Measurements from ENCODE around the gene HERPUD1. TPM values are rescaled to one million over a fixed set of nuclear protein-coding genes. Genes with fewer than 3 reads are reported as not detected.

HERPUD1 gene
- total and polyA plus RNA-seq, 2 of the 8 experiments (the other 6 are each of a cell fraction or from before 2014, with no cell fraction given): 23.3 to 34.7 TPM

Small RNA genes lying within 50 kb of the gene (microRNA-seq; reads per million reads assigned to microRNA genes)
- gene MIR6863 (ENCODE audit: borderline microRNAs expressed in 2 of 2, borderline number of aligned reads in 2 of 2, borderline replicate concordance in 1 of 2): 0 reads per million in 2 experiments

Other genes with a start within 250 kb of the HERPUD1 start
- 52.4 and 64.5 TPM in 2 replicates for gene MT1X, start 249.7 kb upstream of the HERPUD1 start, total RNA-seq (2021; fragmentation: NEBNext Ultra II Directional; extraction: Animal tissue kit (Norgen Biotek cat#: 25700))
- gene MT1X, start 249.7 kb upstream of the HERPUD1 start, polyA plus RNA-seq (2011; rRNA removed): 1,060 and 1,247 TPM in 2 replicates
- 180 and 201 TPM in 2 replicates for gene NUP93, start 202.0 kb upstream of the HERPUD1 start, total RNA-seq (2021; fragmentation: NEBNext Ultra II Directional; extraction: Animal tissue kit (Norgen Biotek cat#: 25700))
- gene NUP93, start 202.0 kb upstream of the HERPUD1 start, polyA plus RNA-seq (2011; rRNA removed): 147 and 162 TPM in 2 replicates
- gene SLC12A3, start 66.9 kb upstream of the HERPUD1 start, total RNA-seq (2021; fragmentation: NEBNext Ultra II Directional; extraction: Animal tissue kit (Norgen Biotek cat#: 25700)): not detected in 2 replicates
- gene SLC12A3, start 66.9 kb upstream of the HERPUD1 start, polyA plus RNA-seq (2011; rRNA removed): 0.03 TPM in 1 of 2 replicates, not detected in the other
- gene CETP, start 29.8 kb downstream of the HERPUD1 start, total RNA-seq (2021; fragmentation: NEBNext Ultra II Directional; extraction: Animal tissue kit (Norgen Biotek cat#: 25700)): not detected in 2 replicates
- not detected in 2 replicates for gene CETP, start 29.8 kb downstream of the HERPUD1 start, polyA plus RNA-seq (2011; rRNA removed)
- gene NLRC5, start 57.4 kb downstream of the HERPUD1 start, total RNA-seq (2021; fragmentation: NEBNext Ultra II Directional; extraction: Animal tissue kit (Norgen Biotek cat#: 25700)): 2.8 and 3.2 TPM in 2 replicates
- 2.0 and 2.2 TPM in 2 replicates for gene NLRC5, start 57.4 kb downstream of the HERPUD1 start, polyA plus RNA-seq (2011; rRNA removed)
- gene CPNE2, start 160.4 kb downstream of the HERPUD1 start, total RNA-seq (2021; fragmentation: NEBNext Ultra II Directional; extraction: Animal tissue kit (Norgen Biotek cat#: 25700)): 10.6 and 11.6 TPM in 2 replicates
- 38.0 and 39.5 TPM in 2 replicates for gene CPNE2, start 160.4 kb downstream of the HERPUD1 start, polyA plus RNA-seq (2011; rRNA removed)